ENCODE results near the gene INSYN2B. TPM values are rescaled to one million over a fixed set of nuclear protein-coding genes. Genes with fewer than 3 reads are reported as not detected.

The INSYN2B gene
- total RNA-seq, 1 experiment from 2014 or later: 10.8 TPM

DNA sequence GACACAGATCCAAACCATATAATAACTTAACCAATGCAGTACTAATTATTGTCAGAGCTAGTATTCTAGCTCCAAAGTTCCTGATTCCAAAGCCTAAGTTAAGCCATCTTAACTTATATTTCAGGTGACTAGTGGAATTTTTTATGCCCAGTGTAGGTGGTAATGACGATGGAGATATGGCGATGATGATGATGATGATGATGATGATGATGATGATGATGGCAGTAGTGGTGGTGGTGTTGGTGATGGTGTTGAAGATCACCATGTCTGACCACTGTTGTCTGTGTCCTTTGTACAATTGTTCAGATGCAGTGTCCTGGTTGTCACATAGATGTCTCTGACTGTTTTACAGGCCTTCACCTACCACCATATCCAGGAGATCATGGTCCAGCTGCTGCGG, 139.9 kb downstream of the INSYN2B start:
- intact Hi-C loops (cut with micrococcal nuclease; ENCODE audit: unreplicated experiment): no loop called here
- DNase-seq (ENCODE audit: low spot score): no peak
- no peak for TF ChIP-seq EZH2 (IDR thresholded peaks at IDR 0.05; ENCODE audit: borderline replicate concordance, low read depth, low read length, poor library complexity, severe bottlenecking)
- TF ChIP-seq, protein P1, sequence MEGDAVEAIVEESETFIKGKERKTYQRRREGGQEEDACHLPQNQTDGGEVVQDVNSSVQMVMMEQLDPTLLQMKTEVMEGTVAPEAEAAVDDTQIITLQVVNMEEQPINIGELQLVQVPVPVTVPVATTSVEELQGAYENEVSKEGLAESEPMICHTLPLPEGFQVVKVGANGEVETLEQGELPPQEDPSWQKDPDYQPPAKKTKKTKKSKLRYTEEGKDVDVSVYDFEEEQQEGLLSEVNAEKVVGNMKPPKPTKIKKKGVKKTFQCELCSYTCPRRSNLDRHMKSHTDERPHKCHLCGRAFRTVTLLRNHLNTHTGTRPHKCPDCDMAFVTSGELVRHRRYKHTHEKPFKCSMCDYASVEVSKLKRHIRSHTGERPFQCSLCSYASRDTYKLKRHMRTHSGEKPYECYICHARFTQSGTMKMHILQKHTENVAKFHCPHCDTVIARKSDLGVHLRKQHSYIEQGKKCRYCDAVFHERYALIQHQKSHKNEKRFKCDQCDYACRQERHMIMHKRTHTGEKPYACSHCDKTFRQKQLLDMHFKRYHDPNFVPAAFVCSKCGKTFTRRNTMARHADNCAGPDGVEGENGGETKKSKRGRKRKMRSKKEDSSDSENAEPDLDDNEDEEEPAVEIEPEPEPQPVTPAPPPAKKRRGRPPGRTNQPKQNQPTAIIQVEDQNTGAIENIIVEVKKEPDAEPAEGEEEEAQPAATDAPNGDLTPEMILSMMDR (conservative IDR thresholded peaks at IDR 0.05; ENCODE audit: low read depth, low read length): no peak
- no peaks in the 10 kb centered on the region for H3K27me3 ChIP-seq (replicated peaks; ENCODE audit: insufficient read depth, low read depth, low read length, poor library complexity)
- H3K4me1 ChIP-seq (ENCODE audit: insufficient read depth, low read length, poor library complexity, severe bottlenecking): no peaks in the 10 kb centered on the region
- no peaks in the 10 kb centered on the region for H3K9me3 ChIP-seq (ENCODE audit: low read depth, low read length, poor library complexity, severe bottlenecking)
- no peak overlapping the region for H3K4me3 ChIP-seq (ENCODE audit: low read depth, low read length, poor library complexity, severe bottlenecking)
- H3K36me3 ChIP-seq (ENCODE audit: insufficient read depth, low read length, poor library complexity, severe bottlenecking): no peaks in the 10 kb centered on the region
- ChIA-PET POLR2A (ENCODE audit: low non-redundant PET) (no interaction called here), CTCF (no interaction called here)
- no TSS peak for BruUV-seq (replicated peaks)
- no peak overlapping the region for H3K27ac ChIP-seq (ENCODE audit: low read depth, low read length, poor library complexity, severe bottlenecking)

DNA sequence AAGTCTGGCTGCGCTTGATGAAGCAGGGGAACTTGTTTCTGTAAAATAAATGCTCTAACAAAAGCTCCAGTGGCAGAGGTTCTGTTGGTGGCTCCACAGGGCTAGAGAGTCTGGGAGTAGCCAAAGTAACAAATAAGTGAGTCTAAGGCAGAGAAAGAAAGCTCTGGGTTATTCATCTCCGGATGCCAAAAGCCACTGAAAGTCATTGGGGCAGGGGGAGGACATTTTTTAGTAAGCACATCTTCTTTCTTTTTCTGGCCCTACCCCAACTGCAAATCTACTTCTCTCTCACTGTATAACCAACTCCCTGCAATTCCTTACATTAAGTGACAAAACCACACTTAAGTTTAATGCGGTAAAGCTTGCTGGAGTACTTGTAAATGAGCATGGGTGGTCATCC, 141.6 kb downstream of the INSYN2B start:
- Histone ChIP-seq H3K27ac (ENCODE audit: low read depth, low read length, poor library complexity, severe bottlenecking) (no peak overlapping the region), H3K4me1 (ENCODE audit: insufficient read depth, low read length, poor library complexity, severe bottlenecking) (no peaks in the 10 kb centered on the region), H3K36me3 (ENCODE audit: insufficient read depth, low read length, poor library complexity, severe bottlenecking) (no peaks in the 10 kb centered on the region), H3K9me3 (ENCODE audit: low read depth, low read length, poor library complexity, severe bottlenecking) (no peaks in the 10 kb centered on the region), H3K4me3 (ENCODE audit: low read depth, low read length, poor library complexity, severe bottlenecking) (no peak overlapping the region), H3K27me3 (replicated peaks; ENCODE audit: insufficient read depth, low read depth, low read length, poor library complexity) (no peaks in the 10 kb centered on the region)
- no peak for TF ChIP-seq EZH2 (IDR thresholded peaks at IDR 0.05; ENCODE audit: borderline replicate concordance, low read depth, low read length, poor library complexity, severe bottlenecking)
- TF ChIP-seq, protein P1 (conservative IDR thresholded peaks at IDR 0.05; ENCODE audit: low read depth, low read length): no peak
- CTCF ChIA-PET: no interaction called here
- BruUV-seq (replicated peaks): no TSS peak
- no peak for DNase-seq (ENCODE audit: low spot score)
- POLR2A ChIA-PET (ENCODE audit: low non-redundant PET): no interaction called here
- intact Hi-C loops (cut with micrococcal nuclease; ENCODE audit: unreplicated experiment): no loop called here

DNA sequence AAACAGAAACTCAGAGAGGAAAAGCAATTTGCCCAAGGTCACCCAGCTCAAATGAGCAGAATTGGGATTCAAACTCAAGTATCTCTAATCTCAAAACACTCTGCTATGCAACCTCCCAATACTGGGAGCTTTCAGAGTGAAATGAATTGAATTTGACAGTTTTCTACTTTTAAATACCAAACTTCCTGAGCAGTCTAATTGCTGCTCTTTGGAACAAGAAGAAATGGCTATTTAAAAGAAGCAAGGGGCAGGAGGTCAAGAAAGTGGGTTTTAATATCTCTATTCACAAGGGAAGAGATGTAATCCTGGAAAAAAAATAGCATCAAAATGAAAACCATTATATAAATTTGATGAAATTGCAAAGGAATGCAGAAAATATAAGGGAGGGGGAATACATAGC, 142.6 kb downstream of the INSYN2B start:
- H3K4me1 ChIP-seq (ENCODE audit: insufficient read depth, low read length, poor library complexity, severe bottlenecking): no peaks in the 10 kb centered on the region
- H3K36me3 ChIP-seq (ENCODE audit: insufficient read depth, low read length, poor library complexity, severe bottlenecking): no peaks in the 10 kb centered on the region
- no peaks in the 10 kb centered on the region for H3K27me3 ChIP-seq (replicated peaks; ENCODE audit: insufficient read depth, low read depth, low read length, poor library complexity)
- ChIA-PET POLR2A (ENCODE audit: low non-redundant PET) (no interaction called here), CTCF (no interaction called here)
- no peak for DNase-seq (ENCODE audit: low spot score)
- TF ChIP-seq, protein P1 (conservative IDR thresholded peaks at IDR 0.05; ENCODE audit: low read depth, low read length): no peak
- TF ChIP-seq EZH2 (IDR thresholded peaks at IDR 0.05; ENCODE audit: borderline replicate concordance, low read depth, low read length, poor library complexity, severe bottlenecking): no peak
- H3K4me3 ChIP-seq (ENCODE audit: low read depth, low read length, poor library complexity, severe bottlenecking): no peak overlapping the region
- intact Hi-C loops (cut with micrococcal nuclease; ENCODE audit: unreplicated experiment): no loop called here
- no TSS peak for BruUV-seq (replicated peaks)
- H3K27ac ChIP-seq (ENCODE audit: low read depth, low read length, poor library complexity, severe bottlenecking): no peak overlapping the region
- H3K9me3 ChIP-seq (ENCODE audit: low read depth, low read length, poor library complexity, severe bottlenecking): no peaks in the 10 kb centered on the region

Measured in A673 (cell line).